ENCODE results near the gene JAM3. TPM values are rescaled to one million over a fixed set of nuclear protein-coding genes. Genes with fewer than 3 reads are reported as not detected.

The JAM3 gene
- total and polyA plus RNA-seq, 2 of the 4 experiments (the other 2 are of a cell fraction) = 38.0 to 71.5 TPM

DNA sequence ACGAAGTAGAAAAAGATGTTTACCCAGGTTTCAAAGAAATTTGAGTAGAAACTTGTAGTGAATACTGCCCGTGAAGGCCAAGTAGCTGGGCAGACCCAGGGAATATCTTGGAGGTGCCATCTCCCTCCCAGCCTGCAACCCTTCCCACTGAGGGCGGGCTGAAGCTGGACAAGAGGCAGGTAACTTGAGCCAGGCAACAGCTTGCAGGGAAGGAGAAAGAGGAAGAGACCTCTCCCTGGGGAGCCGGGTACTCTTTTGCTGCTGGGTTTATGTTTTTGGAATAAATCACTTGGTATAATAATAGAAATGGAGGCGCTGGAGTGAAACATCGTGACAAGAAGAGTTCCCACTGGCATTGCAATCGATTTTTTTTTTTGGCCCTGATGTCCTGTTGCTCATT lies 49.4 kb upstream of the JAM3 start:
- Histone ChIP-seq H2BK15ac (ENCODE audit: low read depth, low read length) (no peak overlapping the region), H2BK20ac (ENCODE audit: low read depth, low read length) (no peak overlapping the region), H3K27ac (ENCODE audit: insufficient read depth, low read length) (no peak overlapping the region), H4K5ac (ENCODE audit: low read depth, low read length) (no peak overlapping the region), H3K4me2 (ENCODE audit: low read depth, low read length) (no peak overlapping the region), H3K56ac (ENCODE audit: extremely low read depth, insufficient read depth, low read length) (no peak overlapping the region), H2AK9ac (replicated peaks; ENCODE audit: low read depth, low read length, poor library complexity) (no peak overlapping the region), H3K36me3 (ENCODE audit: control insufficient read depth, insufficient read depth, low read length) (no peaks in the 10 kb centered on the region), H3K18ac (ENCODE audit: low read depth, low read length) (no peak overlapping the region), H3K4ac (ENCODE audit: low read depth, low read length) (no peak overlapping the region), H3K23ac (ENCODE audit: low read depth, low read length) (no peak overlapping the region), H3K9me1 (ENCODE audit: insufficient read depth, low read length) (no peaks in the 10 kb centered on the region), H3K4me1 (ENCODE audit: control insufficient read depth, insufficient read depth, low read length) (no peaks in the 10 kb centered on the region), H2AK5ac (ENCODE audit: low read depth, low read length) (no peak overlapping the region), H3K4me3 (ENCODE audit: insufficient read depth, low read depth, low read length) (no peak overlapping the region), H3K27me3 (ENCODE audit: control insufficient read depth, insufficient read depth, low read length) (peaks cover 21% of the 10 kb centered on the region), H3K79me1 (ENCODE audit: low read depth in 1 of 2, low read length in 2 of 2) (no peaks in the 10 kb centered on the region), H4K8ac (ENCODE audit: low read depth in 2 of 2, low read length in 2 of 2) (no peak overlapping the region), H2BK5ac (ENCODE audit: low read depth, low read length, poor library complexity, severe bottlenecking) (no peak overlapping the region), H4K20me1 (ENCODE audit: insufficient read depth, low read length) (no peaks in the 10 kb centered on the region), H2BK120ac (ENCODE audit: low read depth, low read length) (no peak overlapping the region), H3K14ac (replicated peaks; ENCODE audit: low read depth, low read length) (no peak overlapping the region), H3K9ac (ENCODE audit: low read depth, low read length) (no peak overlapping the region), H2AFZ (replicated peaks; ENCODE audit: low read length, poor library complexity) (no peak overlapping the region), H4K91ac (ENCODE audit: insufficient read depth, low read depth, low read length) (no peak overlapping the region), H3K9me3 (ENCODE audit: control insufficient read depth, insufficient read depth, low read length) (no peaks in the 10 kb centered on the region)
- ChIA-PET POLR2A (ENCODE audit: unreplicated experiment) (no interaction called here), CTCF (interaction anchor here (0.7 kb wide), 1 partner anchor 10 kb away, joined by 3 read pairs; no protein-coding TSS in a partner anchor)
- ATAC-seq (ENCODE audit: low read depth) = no peak
- intact Hi-C loops (cut with micrococcal nuclease) = no loop called here
- DNase-seq = no peak
- TF ChIP-seq, protein P1, sequence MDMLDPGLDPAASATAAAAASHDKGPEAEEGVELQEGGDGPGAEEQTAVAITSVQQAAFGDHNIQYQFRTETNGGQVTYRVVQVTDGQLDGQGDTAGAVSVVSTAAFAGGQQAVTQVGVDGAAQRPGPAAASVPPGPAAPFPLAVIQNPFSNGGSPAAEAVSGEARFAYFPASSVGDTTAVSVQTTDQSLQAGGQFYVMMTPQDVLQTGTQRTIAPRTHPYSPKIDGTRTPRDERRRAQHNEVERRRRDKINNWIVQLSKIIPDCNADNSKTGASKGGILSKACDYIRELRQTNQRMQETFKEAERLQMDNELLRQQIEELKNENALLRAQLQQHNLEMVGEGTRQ (IDR thresholded peaks at IDR 0.05; ENCODE audit: low read depth, low read length) = no peak
- TF ChIP-seq MXI1 (IDR thresholded peaks at IDR 0.05; ENCODE audit: borderline replicate concordance, low read depth, low read length) = no peak
- TF ChIP-seq FOS (IDR thresholded peaks at IDR 0.05; ENCODE audit: low read depth, low read length) = no peak
- no peak for TF ChIP-seq BHLHE40 (IDR thresholded peaks at IDR 0.05; ENCODE audit: low read depth, low read length)
- TF ChIP-seq SMC3 (IDR thresholded peaks at IDR 0.05; ENCODE audit: low read depth, low read length) = no peak
- no peak for TF ChIP-seq RFX5 (IDR thresholded peaks at IDR 0.05; ENCODE audit: low read depth, low read length)
- TF ChIP-seq POLR2A (IDR thresholded peaks at IDR 0.05; ENCODE audit: low read depth, low read length) = no peak
- TF ChIP-seq, protein P2, sequence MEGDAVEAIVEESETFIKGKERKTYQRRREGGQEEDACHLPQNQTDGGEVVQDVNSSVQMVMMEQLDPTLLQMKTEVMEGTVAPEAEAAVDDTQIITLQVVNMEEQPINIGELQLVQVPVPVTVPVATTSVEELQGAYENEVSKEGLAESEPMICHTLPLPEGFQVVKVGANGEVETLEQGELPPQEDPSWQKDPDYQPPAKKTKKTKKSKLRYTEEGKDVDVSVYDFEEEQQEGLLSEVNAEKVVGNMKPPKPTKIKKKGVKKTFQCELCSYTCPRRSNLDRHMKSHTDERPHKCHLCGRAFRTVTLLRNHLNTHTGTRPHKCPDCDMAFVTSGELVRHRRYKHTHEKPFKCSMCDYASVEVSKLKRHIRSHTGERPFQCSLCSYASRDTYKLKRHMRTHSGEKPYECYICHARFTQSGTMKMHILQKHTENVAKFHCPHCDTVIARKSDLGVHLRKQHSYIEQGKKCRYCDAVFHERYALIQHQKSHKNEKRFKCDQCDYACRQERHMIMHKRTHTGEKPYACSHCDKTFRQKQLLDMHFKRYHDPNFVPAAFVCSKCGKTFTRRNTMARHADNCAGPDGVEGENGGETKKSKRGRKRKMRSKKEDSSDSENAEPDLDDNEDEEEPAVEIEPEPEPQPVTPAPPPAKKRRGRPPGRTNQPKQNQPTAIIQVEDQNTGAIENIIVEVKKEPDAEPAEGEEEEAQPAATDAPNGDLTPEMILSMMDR (conservative IDR thresholded peaks at IDR 0.05; ENCODE audit: low read depth, low read length) = no peak
- no peak for TF ChIP-seq RAD21 (IDR thresholded peaks at IDR 0.05; ENCODE audit: low read length)
- no peak for TF ChIP-seq NFE2L2 (IDR thresholded peaks at IDR 0.05; ENCODE audit: low read depth, low read length)
- no peak for TF ChIP-seq RCOR1 (IDR thresholded peaks at IDR 0.05; ENCODE audit: insufficient replicate concordance, low read length)
- dilution Hi-C loops (cut with HindIII; ENCODE audit: low sequenced_read_pairs, unreplicated experiment) = no loop called here
- in situ Hi-C loops (cut with MboI; ENCODE audit: low sequenced_read_pairs) = no loop called here
- WGBS, 2 experiments (ENCODE audit: extremely low coverage in 2 of 2, insufficient read length in 1 of 2) = 60% methylated on average over 1 of the region's 7 CpGs; no CpG with 5 or more reads in 1 of the 2 experiments
- no TSS peak for BruUV-seq (replicated peaks)
